ENCODE data around the gene RGS12.

The RGS12 gene

GRCh38 chr4:3276986-3277385 is 15.8 kb upstream of the RGS12 start:
- DNase-seq (ENCODE audit: low read depth): no peak

DNA sequence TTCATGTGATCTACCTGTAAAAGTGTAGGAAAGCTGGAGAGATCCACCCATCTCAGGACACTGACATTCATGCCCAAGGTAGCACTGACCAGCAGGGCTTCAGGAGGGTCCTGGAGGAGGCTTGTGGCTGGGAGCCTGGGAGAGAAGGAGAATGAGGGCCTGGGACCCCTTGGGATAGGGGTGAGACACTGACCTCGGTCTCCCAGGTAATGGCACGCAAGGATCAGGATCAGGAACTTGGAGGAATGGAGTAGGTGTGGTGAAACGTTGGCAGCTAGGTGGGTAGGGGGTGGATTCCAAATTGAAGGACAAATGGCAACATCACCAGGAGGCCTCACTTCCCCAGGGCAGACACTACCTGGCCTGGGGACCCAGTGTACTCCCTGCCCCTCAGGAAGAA is 12.4 kb upstream of the RGS12 start:
- no peak for DNase-seq (ENCODE audit: low read depth)

GRCh38 chr4:3283483-3283882 is 9.3 kb upstream of the RGS12 start:
- no peak for DNase-seq (ENCODE audit: low read depth)

DNA sequence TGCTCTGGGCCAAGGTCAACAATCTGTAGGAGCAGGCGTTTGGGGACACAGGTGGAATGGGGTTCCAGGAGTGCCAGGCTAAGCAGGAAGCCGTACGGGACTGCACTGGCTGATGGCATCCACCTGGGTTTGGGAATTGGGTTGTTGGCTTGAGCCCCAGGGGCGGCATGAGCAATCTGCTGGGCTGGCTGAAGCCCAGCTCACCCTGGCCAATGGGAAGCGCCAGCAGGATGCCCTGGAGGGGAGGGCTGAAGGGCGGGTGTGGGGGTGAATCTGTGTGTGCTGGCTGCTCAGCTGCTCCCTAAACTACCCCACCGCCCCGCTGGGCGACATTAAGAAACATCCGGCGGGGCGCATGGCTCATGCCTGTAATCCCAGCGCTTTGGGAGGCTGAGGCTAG is 8.9 kb upstream of the RGS12 start:
- DNase-seq (ENCODE audit: low read depth): no peak

DNA sequence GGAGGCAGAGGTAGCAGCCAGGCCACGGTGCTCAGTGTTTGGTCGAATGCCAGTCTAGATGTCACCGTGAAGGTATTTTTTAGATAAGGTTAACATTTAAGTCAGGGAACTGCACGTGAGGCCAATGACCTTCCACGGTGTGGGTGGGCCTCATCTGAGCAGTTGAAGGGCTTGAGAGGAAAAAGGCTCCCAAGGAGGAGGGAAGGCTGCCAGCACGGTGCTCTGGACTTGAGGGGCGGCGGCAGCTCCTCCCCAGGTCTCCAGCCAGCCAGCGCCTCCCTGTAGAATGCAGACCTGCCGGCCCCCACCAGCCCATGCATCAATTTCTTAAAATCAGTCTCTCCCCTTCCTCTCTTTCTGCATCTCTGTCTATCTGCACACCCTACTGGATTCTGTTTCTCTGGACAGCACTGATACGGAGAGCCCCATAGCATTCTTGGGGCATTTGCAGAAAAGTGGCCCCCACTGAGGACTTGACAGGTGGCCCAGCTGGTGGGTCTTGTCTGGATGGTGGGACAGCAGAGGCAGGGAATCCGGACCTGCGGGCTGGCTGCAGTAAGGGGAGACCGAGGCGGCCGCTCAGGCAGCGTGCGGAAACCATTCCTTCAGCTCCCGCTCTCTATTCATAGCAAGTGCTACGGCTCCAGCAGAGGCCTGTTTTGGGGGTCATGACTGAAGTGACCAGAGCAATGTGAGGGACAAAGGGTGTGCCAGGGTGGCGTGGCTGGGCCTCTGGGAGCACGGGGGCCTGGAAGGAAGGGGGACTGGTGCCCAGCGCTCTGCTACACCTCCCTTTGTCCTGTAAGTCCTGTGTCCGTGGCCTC is 7.9 kb upstream of the RGS12 start:
- DNase-seq (ENCODE audit: low read depth): no peak

DNA sequence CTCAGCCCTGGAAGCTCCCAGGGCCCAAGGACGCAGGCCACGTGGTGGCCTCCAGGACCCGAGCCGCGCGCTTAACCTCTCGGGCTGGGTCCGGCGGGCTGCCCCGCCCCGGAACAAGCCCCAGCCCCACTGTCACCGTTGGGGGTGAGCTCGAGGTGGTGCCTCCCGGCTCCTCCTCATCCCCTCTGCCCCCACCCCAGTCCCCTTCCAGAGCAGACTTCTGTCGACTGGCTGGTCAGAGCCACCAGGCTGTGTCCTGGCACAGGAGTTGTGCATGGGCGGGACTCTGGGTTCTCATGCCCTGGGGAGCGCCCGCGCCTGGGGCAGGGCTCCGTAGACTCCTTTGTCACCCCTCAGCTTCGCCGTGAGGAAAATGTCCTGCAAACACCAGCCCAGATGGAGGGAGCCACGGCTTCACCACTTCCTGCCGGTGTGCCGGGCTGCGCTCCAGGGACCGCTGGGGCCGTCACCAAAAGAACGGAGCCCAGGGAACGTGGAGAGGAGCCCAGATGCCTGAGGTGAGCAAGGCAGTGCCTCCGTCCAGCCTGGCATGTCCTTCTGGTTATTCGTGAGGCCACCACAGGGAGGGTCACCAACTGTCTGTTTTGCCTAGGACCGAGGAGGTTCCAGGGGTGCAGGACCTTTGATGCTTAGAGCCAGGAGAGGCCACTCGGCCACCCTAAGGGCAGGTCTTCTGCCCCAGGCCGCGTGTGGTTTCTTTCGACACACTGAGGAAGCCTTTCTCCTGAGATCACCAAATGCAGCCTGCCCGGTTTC is 7.1 kb upstream of the RGS12 start:
- no peak for DNase-seq (ENCODE audit: low read depth)

DNA sequence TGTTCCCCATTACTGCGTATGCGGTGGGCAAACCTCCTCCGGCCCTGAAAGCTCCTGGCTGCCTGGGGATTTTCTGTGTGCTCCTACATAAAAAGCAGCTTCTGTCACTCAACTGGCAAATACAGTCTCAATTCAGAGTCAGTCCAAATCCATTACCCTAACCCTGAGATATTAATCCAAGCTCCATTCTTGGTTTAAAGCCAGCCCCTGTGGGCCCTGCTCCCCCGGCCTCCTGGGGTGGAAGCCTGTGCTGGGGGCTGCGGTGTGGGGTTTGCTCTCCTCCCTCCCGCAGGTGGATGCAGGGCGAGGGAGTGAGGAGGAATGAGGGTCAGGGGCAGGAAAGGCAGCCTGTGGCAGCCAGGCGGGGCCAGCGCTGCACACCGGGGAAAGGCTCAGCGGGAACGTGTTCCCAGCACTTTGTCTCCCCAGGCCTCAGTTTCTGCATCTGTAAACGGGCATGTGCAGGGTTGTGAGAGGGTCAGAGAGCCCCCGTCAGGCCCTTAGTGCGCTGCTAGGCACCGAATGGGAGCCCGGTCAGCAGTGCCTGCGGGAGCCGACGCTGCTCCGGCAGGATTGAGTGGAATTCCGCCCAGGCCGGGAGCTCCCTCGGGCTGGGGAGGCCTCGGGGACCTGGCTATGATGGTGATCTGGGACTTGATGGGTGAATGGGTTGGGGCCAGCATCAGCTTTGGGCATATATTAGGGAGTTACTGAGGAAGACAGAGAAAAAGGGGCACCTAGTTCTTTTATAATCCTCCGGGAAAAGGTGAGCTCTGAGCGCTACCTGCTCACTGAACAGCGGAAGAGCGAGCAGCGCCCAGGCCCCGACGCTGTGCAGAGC is 6.3 kb upstream of the RGS12 start:
- no peak for DNase-seq (ENCODE audit: low read depth)

DNA sequence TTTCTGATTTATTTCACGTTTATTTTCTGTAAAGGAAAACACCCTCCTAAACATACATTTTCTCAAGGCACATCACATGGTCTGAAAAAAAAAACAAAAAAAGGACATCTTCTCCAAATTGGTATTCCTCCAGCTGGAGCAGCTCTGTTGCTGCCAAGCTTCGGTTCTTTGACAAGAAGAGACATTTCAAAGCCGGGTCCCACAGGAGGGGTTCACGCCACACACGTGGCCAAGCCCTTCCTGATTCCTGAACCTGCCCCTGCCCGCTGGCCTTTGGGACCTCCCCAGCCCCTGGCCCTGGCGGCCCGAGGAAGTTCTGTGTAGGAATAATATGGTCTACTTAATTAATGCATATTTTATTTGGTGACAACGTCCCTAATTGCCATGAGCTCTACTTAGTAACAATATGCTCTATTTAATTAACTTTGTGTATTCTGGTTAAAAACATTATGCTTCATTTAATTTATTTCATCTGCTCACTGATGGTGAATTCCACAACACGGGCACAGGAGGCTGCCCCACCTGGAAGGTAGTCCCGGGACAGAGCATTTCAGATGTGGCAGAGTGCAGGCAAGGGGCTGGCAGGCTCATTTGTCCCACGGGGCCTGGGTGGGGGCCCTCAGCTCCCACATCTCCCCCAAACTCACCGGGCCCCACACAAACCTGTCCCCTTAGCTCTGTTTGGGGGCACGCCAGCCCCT is 5.4 kb upstream of the RGS12 start:
- DNase-seq (ENCODE audit: low read depth): no peak

- no peak for DNase-seq (ENCODE audit: low read depth)
These were observed 4.8 kb upstream of the RGS12 start for GRCh38 chr4:3287972-3288570.

DNA sequence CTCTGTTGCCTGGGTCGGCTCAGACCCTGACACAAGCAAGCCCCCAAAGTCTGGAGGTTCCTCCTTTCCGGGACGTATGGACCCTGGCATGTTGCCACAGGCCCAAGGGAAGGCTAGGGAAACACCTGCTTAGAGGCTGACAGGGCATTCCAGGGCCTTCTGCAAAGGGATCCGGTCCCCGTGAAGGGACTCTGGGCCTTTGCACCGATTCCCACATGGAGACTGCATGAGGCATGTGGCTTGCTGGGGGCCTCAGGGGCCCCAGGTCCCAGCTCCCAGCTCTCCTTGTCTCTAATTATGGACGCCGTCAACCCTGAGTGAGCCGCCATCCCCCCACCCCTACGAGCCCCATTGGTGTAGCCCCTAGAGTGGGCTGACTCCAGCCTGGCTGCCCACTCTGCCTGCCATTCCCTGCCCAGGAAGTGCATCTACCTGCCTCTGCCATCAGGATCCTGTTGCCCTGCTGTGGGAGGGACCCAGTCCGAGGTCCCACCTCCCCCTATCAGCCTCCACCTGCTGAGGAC is 4.2 kb upstream of the RGS12 start:
- no peak for DNase-seq (ENCODE audit: low read depth)

GRCh38 chr4:3290476-3290875 is 2.3 kb upstream of the RGS12 start:
- DNase-seq (ENCODE audit: low read depth): no peak

GRCh38 chr4:3290889-3291321 is 1.9 kb upstream of the RGS12 start:
- DNase-seq (ENCODE audit: low read depth): no peak

DNA sequence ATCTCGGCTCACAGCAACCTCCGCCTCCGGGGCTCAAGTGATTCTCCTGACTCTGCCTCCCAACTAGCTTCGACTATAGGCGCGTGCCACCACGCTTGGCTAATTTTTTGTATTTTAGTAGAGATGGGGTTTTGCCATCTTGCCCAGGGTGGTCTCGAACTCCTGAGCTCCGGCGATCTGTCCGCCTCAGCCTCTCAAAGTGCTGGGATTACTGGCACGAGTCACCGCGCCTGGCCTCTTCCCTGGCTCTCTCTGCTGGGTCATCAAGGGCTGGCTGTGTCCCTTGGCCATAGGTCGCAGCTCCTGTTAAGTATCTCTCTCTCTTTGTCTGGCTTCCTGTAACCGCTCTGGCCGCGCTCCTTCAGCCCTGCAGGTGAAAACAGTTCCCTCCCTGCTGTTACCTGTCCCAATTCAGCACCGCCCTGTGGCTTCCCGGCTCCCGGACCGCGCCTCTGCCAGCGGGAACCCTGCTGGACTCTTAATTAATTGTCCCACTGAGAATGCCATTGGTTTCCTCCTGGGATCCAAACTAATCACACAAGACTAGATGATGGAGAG is 1.3 kb upstream of the RGS12 start:
- DNase-seq (ENCODE audit: low read depth): no peak

DNA sequence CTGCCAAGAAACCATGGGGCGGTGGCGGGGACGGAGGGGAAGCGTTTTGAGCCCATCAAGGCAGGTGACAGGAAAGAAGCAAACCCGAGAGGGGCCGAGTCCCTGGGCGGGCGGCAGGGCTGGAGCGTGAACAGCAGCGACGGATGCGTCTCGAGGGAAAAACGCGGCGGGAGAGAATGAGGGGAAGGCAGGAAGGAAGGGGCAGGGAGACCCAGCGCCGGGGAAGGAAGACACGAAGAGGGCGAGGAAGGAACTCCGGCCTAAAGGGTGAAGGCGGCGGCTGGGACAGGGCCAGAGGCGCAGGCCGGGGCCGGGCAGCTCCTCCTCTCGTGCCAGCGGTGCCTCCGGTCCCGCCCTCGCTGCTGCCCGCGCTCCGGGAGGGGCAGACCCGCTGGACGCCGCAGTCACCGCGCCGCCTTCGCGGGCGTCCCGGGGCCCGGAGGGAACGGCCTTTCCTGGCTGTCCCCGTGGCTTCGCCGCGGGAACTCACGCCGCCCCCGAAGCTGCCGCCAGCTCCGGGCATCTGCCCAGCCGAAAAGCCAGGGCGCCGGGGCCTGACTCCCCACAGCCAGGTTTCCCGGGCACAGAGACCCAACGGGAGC is 751 bp upstream of the RGS12 start:
- DNase-seq (ENCODE audit: low read depth): no peak

GRCh38 chr4:3293401-3294391 is 875 bp downstream of the RGS12 start:
- DNase-seq (ENCODE audit: low read depth): no peak

DNA sequence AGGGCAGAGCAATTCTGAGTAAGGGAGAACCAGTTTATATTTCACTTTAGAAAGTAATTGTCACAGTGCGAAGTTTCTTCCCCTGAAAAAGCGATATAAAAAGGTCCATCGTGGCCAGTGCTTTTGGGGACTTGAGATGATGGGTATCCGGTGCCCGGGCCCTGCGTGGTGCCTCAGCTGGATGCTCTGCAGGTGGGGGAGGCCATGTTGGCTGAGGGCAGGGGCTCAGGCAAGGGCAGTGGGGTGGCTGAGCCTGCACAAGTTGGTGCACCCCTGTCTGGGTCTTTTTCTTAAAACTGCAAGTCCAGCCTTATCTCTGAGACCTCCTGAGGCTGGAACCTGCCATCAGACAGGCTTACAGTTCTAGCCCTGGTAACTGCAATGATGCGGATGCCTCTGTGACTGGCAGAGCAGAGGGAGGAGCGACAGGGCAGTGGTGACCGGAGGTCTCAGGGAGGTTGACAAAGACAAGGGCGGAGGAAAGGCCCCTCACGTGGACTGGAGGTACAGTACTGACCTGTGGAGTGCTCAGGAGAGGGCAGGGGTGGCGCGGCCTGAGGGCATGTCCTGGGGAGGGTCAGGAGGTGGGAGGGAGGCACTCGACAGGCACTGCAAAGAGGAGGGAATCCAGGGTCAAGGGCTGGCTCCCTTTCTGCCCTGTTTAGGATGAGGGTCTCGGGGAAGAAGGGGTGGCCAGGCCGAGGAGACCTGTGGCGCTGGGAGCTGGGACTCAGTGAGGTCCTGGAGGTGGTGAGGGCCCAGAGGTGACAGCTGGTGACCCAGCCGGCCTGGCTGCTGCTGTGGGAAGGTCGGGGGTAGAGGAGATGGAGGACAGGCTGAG is 1.8 kb downstream of the RGS12 start:
- no peak for DNase-seq (ENCODE audit: low read depth)

DNA sequence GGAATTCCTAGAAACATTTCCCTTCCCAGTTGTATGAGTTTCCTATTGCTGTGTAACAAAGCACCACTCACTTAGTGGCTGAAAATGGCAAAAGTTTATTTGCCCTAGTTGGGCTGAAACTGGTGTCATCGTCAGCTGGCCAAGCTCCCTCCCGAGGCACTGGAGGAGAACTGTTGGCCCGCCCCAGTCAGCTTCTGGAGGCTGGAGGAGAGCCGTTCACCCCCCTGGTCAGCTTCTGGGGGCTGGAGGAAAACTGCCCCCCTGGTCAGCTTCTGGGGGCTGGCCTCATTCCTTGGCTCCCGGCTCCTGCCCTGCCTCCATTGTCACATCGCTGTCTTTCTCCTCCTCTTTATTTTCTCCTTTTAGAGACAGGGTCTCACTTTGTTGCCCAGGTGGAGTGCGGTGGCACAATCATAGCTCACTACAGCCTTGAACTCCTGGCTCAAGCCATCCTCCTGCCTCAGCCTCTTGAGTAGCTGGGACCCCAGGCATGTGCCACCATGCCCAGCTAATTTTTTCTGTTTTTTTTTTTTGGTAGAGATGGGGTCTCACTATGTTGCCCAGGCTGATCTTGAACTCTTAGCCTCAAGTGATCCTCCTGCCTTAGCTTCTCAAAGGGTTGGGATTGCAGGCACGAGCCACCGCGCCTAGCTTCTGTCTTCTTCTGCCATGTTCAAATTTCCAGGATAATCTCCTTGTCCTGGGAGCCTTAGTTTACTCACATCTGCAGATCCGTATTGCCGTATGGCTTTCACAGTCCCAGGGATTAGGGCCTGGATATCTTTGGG is 3.2 kb downstream of the RGS12 start:
- no peak for DNase-seq (ENCODE audit: low read depth)

DNA sequence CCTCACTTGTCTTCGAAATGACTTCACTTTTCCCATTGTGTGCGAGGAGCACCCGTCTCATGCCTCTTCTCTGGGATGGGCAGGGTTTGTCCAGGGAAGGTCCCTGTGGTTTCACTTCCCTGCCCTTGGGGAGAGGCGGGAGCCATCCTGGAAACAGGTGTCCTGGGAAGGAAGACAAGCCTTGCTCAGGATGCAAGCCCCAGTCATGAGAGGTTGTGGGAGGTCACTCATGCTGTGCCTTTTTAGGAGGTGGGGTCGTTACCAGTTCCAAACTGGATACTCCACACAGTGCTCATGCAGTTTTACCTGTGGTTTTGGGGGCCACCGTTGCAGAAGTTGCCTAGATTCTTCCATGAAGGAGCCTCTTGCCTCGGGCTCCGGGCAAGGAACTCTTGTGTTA is 3.8 kb downstream of the RGS12 start:
- no peak for DNase-seq (ENCODE audit: low read depth)
